HCT116 (cell line): ENCODE results near the gene RAPSN. TPM values are rescaled to one million over a fixed set of nuclear protein-coding genes. Genes with fewer than 3 reads are reported as not detected.

ENCODE experiments used
- ATAC-seq: fragments of 200-7000 bp; cut with Tn5 transposase; 2 replicates; pipeline ENCODE4 v1.9.1; 2020; ENCODE audit warnings: mild to moderate bottlenecking, moderate library complexity
- BruUV-seq: library from RNA; stranded (reverse); fragments of 400-500 nt; replicated peaks from 2 replicates; lab custom pipeline; 2021; lab: Mats Ljungman, UMichigan
- CTCF ChIA-PET: fragments of 300-600 bp; sonication (Branson Sonifier 250); formaldehyde crosslinking; loops from one replicate; lab custom pipeline; 2021; ENCODE audit warnings: antibody characterized with exemption; lab: Charles Lee
- POLR2A ChIA-PET: fragments of 300-600, 350-600 bp; sonication (Branson Sonifier 250); formaldehyde crosslinking; loops from one replicate; lab custom pipeline; 2021; ENCODE audit warnings: antibody characterized with exemption; lab: Charles Lee
- RAD21 ChIA-PET, 2 experiments: fragments of 300-600 bp; sonication (Branson Sonifier 250); formaldehyde crosslinking; loops; one replicate each; lab custom pipeline; 2023; ENCODE audit warnings: low total read pairs in 2 of 2; ENCODE audit not compliant: uncharacterized antibody in 2 of 2, unreplicated experiment in 2 of 2, low non-redundant PET in 1 of 2; lab: Charles Lee
- DNase-seq: peaks from one replicate; pipeline ENCODE4 v3.0.0-alpha.2; 2010; ENCODE audit warnings: low read depth, low spot score
- H2AFZ ChIP-seq: fragments of 200-600 bp; shearing (Covaris generic), sonication (generic); 2 replicates; pipeline ENCODE4 v1.6.1; 2017; ENCODE audit warnings: low read depth, mixed run types, mixed read lengths, antibody characterized with exemption, low read length; ENCODE audit not compliant: poor library complexity, severe bottlenecking
- H3K27ac ChIP-seq: 2 replicates; pipeline ENCODE4 v1.5.1; 2012; ENCODE audit warnings: low read depth, low read length
- H3K27me3 ChIP-seq: fragments of 200-600 bp; sonication (generic); 2 replicates; pipeline ENCODE4 v1.6.1; 2016; ENCODE audit warnings: mixed run types, low read length, mixed read lengths; ENCODE audit not compliant: insufficient read depth
- H3K36me3 ChIP-seq, 2 experiments: fragments of 200-500 bp in 1 of 2; fragments of 200-600 bp in 1 of 2; sonication (Bioruptor generic) in 1 of 2; sonication (generic) in 1 of 2; 2 replicates each; pipeline versions ENCODE4 v1.5.1 to v1.6.1; 2014 to 2016; ENCODE audit warnings: low read length in 2 of 2, inconsistent platforms in 1 of 2, mixed read lengths in 1 of 2, mixed run types in 1 of 2; ENCODE audit not compliant: insufficient read depth in 2 of 2, control insufficient read depth in 1 of 2
- H3K4me1 ChIP-seq, 2 experiments: fragments of 200-600 bp in 1 of 2; sonication (generic) in 1 of 2; 2 replicates each; pipeline versions ENCODE4 v1.5.1 to v1.6.1; 2012 to 2017; ENCODE audit warnings: low read length in 2 of 2, inconsistent platforms in 1 of 2, mild to moderate bottlenecking in 1 of 2, mixed read lengths in 1 of 2, mixed run types in 1 of 2, moderate library complexity in 1 of 2; ENCODE audit not compliant: insufficient read depth in 2 of 2, control insufficient read depth in 1 of 2
- H3K4me2 ChIP-seq: fragments of 200-600 bp; sonication (generic); 2 replicates; pipeline ENCODE4 v1.6.1; 2017; ENCODE audit warnings: mixed run types, low read length, mixed read lengths
- H3K4me3 ChIP-seq, 2 experiments: fragments of 200-600 bp in 1 of 2; sonication (generic) in 1 of 2; replicated peaks in 1 of 2; 2 replicates each; pipeline ENCODE4 v1.5.1; 2011 to 2016; ENCODE audit warnings: low read length in 2 of 2, control low read depth in 1 of 2, low read depth in 1 of 2, mild to moderate bottlenecking in 1 of 2, mixed read lengths in 1 of 2, mixed run types in 1 of 2
- H3K79me2 ChIP-seq: fragments of 200-600 bp; sonication (generic); 2 replicates; pipeline ENCODE4 v1.6.1; 2017; ENCODE audit warnings: mild to moderate bottlenecking, mixed run types, low read length, moderate library complexity, mixed read lengths; ENCODE audit not compliant: insufficient read depth
- H3K9ac ChIP-seq: fragments of 200-600 bp; sonication (generic); 2 replicates; pipeline ENCODE4 v1.6.1; 2016; ENCODE audit warnings: low read length, mixed read lengths
- H3K9me2 ChIP-seq: fragments of 200-600 bp; sonication (generic), shearing (Covaris generic); 2 replicates; pipeline ENCODE4 v1.6.1; 2017; ENCODE audit warnings: mixed run types, mild to moderate bottlenecking, moderate library complexity; ENCODE audit not compliant: insufficient read depth
- H3K9me3 ChIP-seq, 2 experiments: fragments of 200-500 bp in 1 of 2; fragments of 200-600 bp in 1 of 2; sonication (Bioruptor generic) in 1 of 2; sonication (generic) in 1 of 2; 2 replicates each; pipeline ENCODE4 v1.6.1; 2014 to 2017; ENCODE audit warnings: low read length in 2 of 2, mixed read lengths in 2 of 2, inconsistent platforms in 1 of 2, low read depth in 1 of 2, mild to moderate bottlenecking in 1 of 2, mixed run types in 1 of 2, moderate library complexity in 1 of 2; ENCODE audit not compliant: control insufficient read depth in 1 of 2, insufficient read depth in 1 of 2
- H4K20me1 ChIP-seq: fragments of 200-600 bp; sonication (generic), shearing (Covaris generic); 2 replicates; pipeline ENCODE4 v1.6.1; 2017; ENCODE audit warnings: mixed run types, mild to moderate bottlenecking, moderate library complexity; ENCODE audit not compliant: insufficient read depth
- ATF3 ChIP-seq: IDR thresholded peaks from 2 replicates; pipeline ENCODE4 v1.6.1; 2012
- CEBPB ChIP-seq: IDR thresholded peaks from 2 replicates; pipeline ENCODE4 v1.6.1; 2012; ENCODE audit warnings: low read depth
- ELF1 ChIP-seq: IDR thresholded peaks from 2 replicates; pipeline ENCODE4 v1.6.1; 2012; ENCODE audit warnings: low read depth, borderline replicate concordance
- FOSL1 ChIP-seq: IDR thresholded peaks from 2 replicates; pipeline ENCODE4 v1.6.1; 2012; ENCODE audit warnings: low read depth
- JUND ChIP-seq: IDR thresholded peaks from 2 replicates; pipeline ENCODE4 v1.6.1; 2012
- MAX ChIP-seq: IDR thresholded peaks from 2 replicates; pipeline ENCODE4 v1.6.1; 2012
- POLR2A ChIP-seq: IDR thresholded peaks from 2 replicates; pipeline ENCODE4 v1.7.0; 2011; ENCODE audit warnings: borderline replicate concordance; ENCODE audit not compliant: insufficient read depth, insufficient read length; ENCODE audit errors: extremely low read depth
- RAD21 ChIP-seq: IDR thresholded peaks from 2 replicates; pipeline ENCODE4 v1.6.1; 2012; ENCODE audit warnings: low read depth, mild to moderate bottlenecking
- REST ChIP-seq: IDR thresholded peaks from 2 replicates; pipeline ENCODE4 v1.6.1; 2012; ENCODE audit warnings: low read depth
- SIN3A ChIP-seq: IDR thresholded peaks from 2 replicates; pipeline ENCODE4 v1.6.1; 2012; ENCODE audit warnings: low read depth
- TCF7L2 ChIP-seq: IDR thresholded peaks from 2 replicates; pipeline ENCODE4 v1.7.0; 2011; ENCODE audit warnings: borderline replicate concordance, inconsistent platforms; ENCODE audit not compliant: insufficient read depth, insufficient read length; ENCODE audit errors: extremely low read depth
- ZBTB33 ChIP-seq: IDR thresholded peaks from 2 replicates; pipeline ENCODE4 v1.6.1; 2011; ENCODE audit warnings: mild to moderate bottlenecking, low read length, moderate library complexity; ENCODE audit not compliant: insufficient replicate concordance; ENCODE audit errors: extremely low read depth
- ZFX ChIP-seq: fragments of 450-650 bp; IDR thresholded peaks from 2 replicates; pipeline ENCODE4 v1.6.1; 2017
- intact Hi-C: fragments of 100-400 bp; cut with micrococcal nuclease; formaldehyde crosslinking; loops from 2 replicates; pipeline ENCODE4 v1.10.0; 2022
- total RNA-seq: library from RNA; stranded (reverse); gene quantifications from one replicate; pipeline ENCODE4 v1.2.1, GENCODE V29; 2021; ENCODE audit not compliant: unreplicated experiment

RAPSN gene
- total RNA-seq, 1 experiment from 2014 or later, result 0.57 TPM

- H4K20me1 ChIP-seq, result no peaks in the 10 kb centered on the region
- H2AFZ ChIP-seq, result no peak overlapping the region
- H3K4me2 ChIP-seq, result no peak overlapping the region
- H3K4me3 ChIP-seq, result no peak overlapping the region
- no peak overlapping the region for H3K27ac ChIP-seq
- H3K27me3 ChIP-seq, result no peaks in the 10 kb centered on the region
- H3K9me3 ChIP-seq, result no peaks in the 10 kb centered on the region
- ATAC-seq (no peak), DNase-seq (no peak)
- H3K4me1 ChIP-seq, result no peaks in the 10 kb centered on the region
- TF ChIP-seq RAD21 (no peak), CEBPB (no peak), ELF1 (no peak), ZBTB33 (no peak)
- RAD21 ChIA-PET, result no interaction called here
- H3K9ac ChIP-seq, result no peak overlapping the region
- CTCF ChIA-PET, result no interaction called here
- no TSS peak for BruUV-seq
- POLR2A ChIA-PET, result no interaction called here
- intact Hi-C loops, result no loop called here
- no peaks in the 10 kb centered on the region for H3K9me2 ChIP-seq
- H3K36me3 ChIP-seq, result no peaks in the 10 kb centered on the region
- H3K79me2 ChIP-seq, result no peaks in the 10 kb centered on the region
Measured at GRCh38 chr11:47436726-47437125, 12.2 kb downstream of the RAPSN start.

- Histone ChIP-seq H3K9me3 (no peaks in the 10 kb centered on the region), H3K36me3 (no peaks in the 10 kb centered on the region), H4K20me1 (no peaks in the 10 kb centered on the region), H3K79me2 (no peaks in the 10 kb centered on the region), H3K4me3 (no peak overlapping the region), H3K27me3 (no peaks in the 10 kb centered on the region), H3K9ac (no peak overlapping the region), H3K9me2 (no peaks in the 10 kb centered on the region), H3K4me1 (no peaks in the 10 kb centered on the region), H2AFZ (no peak overlapping the region), H3K4me2 (no peak overlapping the region), H3K27ac (no peak overlapping the region)
- ChIA-PET POLR2A (no interaction called here), CTCF (no interaction called here), RAD21 (no interaction called here)
- TF ChIP-seq JUND (no peak), RAD21 (no peak), POLR2A (no peak), MAX (no peak), SIN3A (no peak), TCF7L2 (no peak), ZFX (no peak), FOSL1 (no peak), ZBTB33 (no peak), ATF3 (no peak), REST (no peak)
- DNase-seq, result no peak
- ATAC-seq, result no peak
- no TSS peak for BruUV-seq
- intact Hi-C loops, result no loop called here
Measured at GRCh38 chr11:47435687-47436086, 13.2 kb downstream of the RAPSN start.
